Right cardiac atrium (tissue), 5 donors: ENCODE results near the gene NET1. TPM values are rescaled to one million over a fixed set of nuclear protein-coding genes. Genes with fewer than 3 reads are reported as not detected.

Experiments
- ATAC-seq, 2 donors: fragments of 200-7000 bp; cut with Tn5 transposase; one replicate each; pipeline versions ENCODE4 v1.8.0 to v1.9.1; 2020; ENCODE audit warnings: moderate library complexity in 2 of 2, mild to moderate bottlenecking in 1 of 2
- DNase-seq, 3 donors: peaks; one replicate each; pipeline ENCODE4 v3.0.0-alpha.2; 2020
- H3K27ac ChIP-seq: one replicate; pipeline ENCODE4 v1.5.1; 2013; ENCODE audit warnings: mild to moderate bottlenecking, low read length, control low read depth, moderate library complexity
- H3K27me3 ChIP-seq: one replicate; pipeline ENCODE4 v1.6.1; 2013; ENCODE audit not compliant: control insufficient read depth, insufficient read depth
- H3K4me1 ChIP-seq: one replicate; pipeline ENCODE4 v1.6.1; 2013; ENCODE audit warnings: low read length; ENCODE audit not compliant: control insufficient read depth, insufficient read depth
- H3K4me3 ChIP-seq: one replicate; pipeline ENCODE4 v1.5.1; 2013; ENCODE audit warnings: low read length, control low read depth
- H3K9me3 ChIP-seq: one replicate; pipeline ENCODE4 v1.6.1; 2013; ENCODE audit warnings: low read length; ENCODE audit not compliant: control insufficient read depth
- WGBS: extraction: QIAGEN DNeasy Blood & Tissue Kit; methylation state at CpG from one replicate; pipeline ENCODE4 v1.1.7; 2013; 5-methylcytosine and 5-hydroxymethylcytosine counted together
- intact Hi-C, 4 donors: fragments of 100-400 bp; cut with DNase I; formaldehyde crosslinking; loops; one replicate each; pipeline versions ENCODE4 v1.11.0 to v1.14.0; 2022 to 2023
- polyA plus RNA-seq: library from polyadenylated mRNA; stranded (reverse); fragments of 200-250 nt; gene quantifications from one replicate; pipeline ENCODE4 v1.2.3, GENCODE V29; 2013
- total RNA-seq, 4 donors: library from RNA; stranded (reverse); fragmentation: NEBNext Ultra II Directional; extraction: Animal tissue kit (Norgen Biotek cat#: 25700); gene quantifications; one replicate each; pipeline ENCODE4 v1.2.1, GENCODE V29; 2021
- donor health status: healthy with polysubstance abuse.
- donor health status: DM: no; HTN: yes; CAD: no.
- donor health status: DM: no; HTN: no; CAD: no.
- donor health status: DM: no; HTN: yes; CAD: no; lungs with severe emphysema.
- donor health status: DM: yes; HTN: yes; CAD: no.

The NET1 gene
- total and polyA plus RNA-seq, 5 donors: 6.7 to 26.6 (median 16.9) TPM

- no peak for DNase-seq
- H3K4me1 ChIP-seq: no peaks in the 10 kb centered on the region
- no peaks in the 10 kb centered on the region for H3K9me3 ChIP-seq
- no peak overlapping the region for H3K4me3 ChIP-seq
- H3K27ac ChIP-seq: no peak overlapping the region
- intact Hi-C loops: loop anchor here in 1 of 4 donors (5.0 kb wide), 1 partner anchor 172 kb away; no protein-coding TSS in a partner anchor
- no peak for ATAC-seq
- H3K27me3 ChIP-seq: no peaks in the 10 kb centered on the region
- WGBS: 93% methylated on average over 5 of the region's 5 CpGs
These were observed 32.6 kb downstream of the NET1 start for GRCh38 chr10:5445006-5445405.

- 7% methylated on average over 23 of the region's 23 CpGs for WGBS
- intact Hi-C loops: loop anchor here in 1 of 4 donors (5.0 kb wide), 1 partner anchor 171 kb away; no protein-coding TSS in a partner anchor
- Histone ChIP-seq H3K4me3 (peak overlapping the region; percentile 68), H3K9me3 (no peaks in the 10 kb centered on the region), H3K27ac (peak overlapping the region; percentile 14), H3K27me3 (no peaks in the 10 kb centered on the region), H3K4me1 (no peaks in the 10 kb centered on the region)
- DNase-seq (peak; percentile 92 to 98 (median 96)), ATAC-seq (peak; percentile 98 to 99)
These were observed 34.1 kb downstream of the NET1 start for GRCh38 chr10:5446390-5446926.

- Histone ChIP-seq H3K27ac (no peak overlapping the region), H3K9me3 (no peaks in the 10 kb centered on the region), H3K4me3 (peak overlapping the region; percentile 68), H3K4me1 (no peaks in the 10 kb centered on the region), H3K27me3 (no peaks in the 10 kb centered on the region)
- intact Hi-C loops: loop anchor here in 1 of 4 donors (5.0 kb wide), 1 partner anchor 170 kb away; no protein-coding TSS in a partner anchor
- ATAC-seq (no peak), DNase-seq (no peak)
- 33% methylated on average over 3 of the region's 3 CpGs for WGBS
These were observed 34.7 kb downstream of the NET1 start for GRCh38 chr10:5447056-5447455.

GRCh38 chr10:5447611-5448071 lies 35.3 kb downstream of the NET1 start:
- no peaks in the 10 kb centered on the region for H3K4me1 ChIP-seq
- DNase-seq: no peak
- intact Hi-C loops: loop anchor here in 1 of 4 donors (5.0 kb wide), 1 partner anchor 170 kb away; no protein-coding TSS in a partner anchor
- H3K9me3 ChIP-seq: no peaks in the 10 kb centered on the region
- no peak overlapping the region for H3K27ac ChIP-seq
- peak overlapping the region; percentile 67 for H3K4me3 ChIP-seq
- no peaks in the 10 kb centered on the region for H3K27me3 ChIP-seq
- ATAC-seq: peak in 1 of 2 donors; percentile 8
- 32% methylated on average over 5 of the region's 5 CpGs for WGBS

GRCh38 chr10:5448333-5449001 lies 36.1 kb downstream of the NET1 start:
- no peak overlapping the region for H3K27ac ChIP-seq
- intact Hi-C loops: loop anchor here in 1 of 4 donors (5.0 kb wide), 1 partner anchor 169 kb away; no protein-coding TSS in a partner anchor
- no peaks in the 10 kb centered on the region for H3K27me3 ChIP-seq
- ATAC-seq (no peak), DNase-seq (no peak)
- WGBS: 66% methylated on average over 4 of the region's 4 CpGs
- H3K4me1 ChIP-seq: no peaks in the 10 kb centered on the region
- no peaks in the 10 kb centered on the region for H3K9me3 ChIP-seq
- H3K4me3 ChIP-seq: peak overlapping the region; percentile 25

- no peaks in the 10 kb centered on the region for H3K27me3 ChIP-seq
- H3K4me3 ChIP-seq: peak overlapping the region; percentile 25
- WGBS: 49% methylated on average over 2 of the region's 2 CpGs
- DNase-seq (no peak), ATAC-seq (no peak)
- intact Hi-C loops: loop anchor here in 1 of 4 donors (5.0 kb wide), 1 partner anchor 168 kb away; no protein-coding TSS in a partner anchor
- H3K27ac ChIP-seq: no peak overlapping the region
- no peaks in the 10 kb centered on the region for H3K9me3 ChIP-seq
- no peaks in the 10 kb centered on the region for H3K4me1 ChIP-seq
These were observed 36.9 kb downstream of the NET1 start for GRCh38 chr10:5449227-5449626.

GRCh38 chr10:5449823-5450222 lies 37.5 kb downstream of the NET1 start:
- Histone ChIP-seq H3K4me3 (peak overlapping the region; percentile 58), H3K4me1 (no peaks in the 10 kb centered on the region), H3K27me3 (no peaks in the 10 kb centered on the region), H3K27ac (peak overlapping the region; percentile 54), H3K9me3 (no peaks in the 10 kb centered on the region)
- intact Hi-C loops: loop anchor here in 1 of 4 donors (5.0 kb wide), 1 partner anchor 167 kb away; no protein-coding TSS in a partner anchor
- ATAC-seq (peak; percentile 28 to 66), DNase-seq (no peak)
- WGBS: 37% methylated on average over 8 of the region's 8 CpGs

GRCh38 chr10:5450605-5451384 lies 38.4 kb downstream of the NET1 start:
- intact Hi-C loops: no loop called here
- Histone ChIP-seq H3K4me3 (no peak overlapping the region), H3K4me1 (no peaks in the 10 kb centered on the region), H3K9me3 (no peaks in the 10 kb centered on the region), H3K27ac (no peak overlapping the region), H3K27me3 (no peaks in the 10 kb centered on the region)
- WGBS: 84% methylated on average over 4 of the region's 4 CpGs
- DNase-seq (no peak), ATAC-seq (no peak)

GRCh38 chr10:5453749-5454489 lies 41.6 kb downstream of the NET1 start:
- H3K27me3 ChIP-seq: no peaks in the 10 kb centered on the region
- H3K9me3 ChIP-seq: no peaks in the 10 kb centered on the region
- intact Hi-C loops: no loop called here
- H3K4me3 ChIP-seq: no peak overlapping the region
- DNase-seq: no peak
- H3K27ac ChIP-seq: no peak overlapping the region
- ATAC-seq: no peak
- WGBS: 86% methylated on average over 13 of the region's 13 CpGs
- no peaks in the 10 kb centered on the region for H3K4me1 ChIP-seq

GRCh38 chr10:5456563-5456962 lies 44.2 kb downstream of the NET1 start:
- intact Hi-C loops: no loop called here
- DNase-seq (no peak), ATAC-seq (peak in 1 of 2 donors; percentile 22)
- Histone ChIP-seq H3K27me3 (no peaks in the 10 kb centered on the region), H3K4me1 (no peaks in the 10 kb centered on the region), H3K9me3 (no peaks in the 10 kb centered on the region), H3K4me3 (no peak overlapping the region), H3K27ac (no peak overlapping the region)
- WGBS: 92% methylated on average over 12 of the region's 12 CpGs
